Measurements from ENCODE around the gene URAD.

URAD gene

GRCh38 chr13:28001049-28001448 is 12.6 kb upstream of the URAD start:
- no peak for DNase-seq (ENCODE audit: low read depth in 2 of 2, low spot score in 1 of 2)

GRCh38 chr13:28000567-28000966 is 12.1 kb upstream of the URAD start:
- DNase-seq (ENCODE audit: low read depth in 2 of 2, low spot score in 1 of 2): no peak

- no peak for DNase-seq (ENCODE audit: low read depth in 2 of 2, low spot score in 1 of 2)
These were observed 9.5 kb upstream of the URAD start for GRCh38 chr13:27997904-27998522.

GRCh38 chr13:27991881-27992280 is 3.4 kb upstream of the URAD start:
- no peak for DNase-seq (ENCODE audit: low read depth in 2 of 2, low spot score in 1 of 2)

- DNase-seq (ENCODE audit: low read depth in 2 of 2, low spot score in 1 of 2): no peak
These were observed 2.9 kb downstream of the URAD start for GRCh38 chr13:27985600-27985999.

- DNase-seq (ENCODE audit: low read depth in 2 of 2, low spot score in 1 of 2): no peak
These were observed 6.1 kb downstream of the URAD start for GRCh38 chr13:27982361-27982760.

- no peak for DNase-seq (ENCODE audit: low read depth in 2 of 2, low spot score in 1 of 2)
These were observed 7.3 kb downstream of the URAD start for GRCh38 chr13:27981006-27981708.

GRCh38 chr13:27980280-27980998 is 8.1 kb downstream of the URAD start:
- DNase-seq (ENCODE audit: low read depth in 2 of 2, low spot score in 1 of 2): no peak

GRCh38 chr13:27979765-27980279 is 8.7 kb downstream of the URAD start:
- no peak for DNase-seq (ENCODE audit: low read depth in 2 of 2, low spot score in 1 of 2)

GRCh38 chr13:27979001-27979643 is 9.4 kb downstream of the URAD start:
- no peak for DNase-seq (ENCODE audit: low read depth in 2 of 2, low spot score in 1 of 2)

- DNase-seq (ENCODE audit: low read depth in 2 of 2, low spot score in 1 of 2): no peak
These were observed 10.1 kb downstream of the URAD start for GRCh38 chr13:27978301-27978968.

GRCh38 chr13:27977476-27978300 is 10.8 kb downstream of the URAD start:
- no peak for DNase-seq (ENCODE audit: low read depth in 2 of 2, low spot score in 1 of 2)

- DNase-seq (ENCODE audit: low read depth in 2 of 2, low spot score in 1 of 2): no peak
These were observed 12.0 kb downstream of the URAD start for GRCh38 chr13:27976362-27977091.

- no peak for DNase-seq (ENCODE audit: low read depth in 2 of 2, low spot score in 1 of 2)
These were observed 12.7 kb downstream of the URAD start for GRCh38 chr13:27975564-27976361.

- DNase-seq (ENCODE audit: low read depth in 2 of 2, low spot score in 1 of 2): no peak
These were observed 14.4 kb downstream of the URAD start for GRCh38 chr13:27973961-27974662.

- DNase-seq (ENCODE audit: low read depth in 2 of 2, low spot score in 1 of 2): no peak
These were observed 15.2 kb downstream of the URAD start for GRCh38 chr13:27973291-27973690.

- no peak for DNase-seq (ENCODE audit: low read depth in 2 of 2, low spot score in 1 of 2)
These were observed 16.0 kb downstream of the URAD start for GRCh38 chr13:27972478-27972820.

- DNase-seq (ENCODE audit: low read depth in 2 of 2, low spot score in 1 of 2): no peak
These were observed 16.6 kb downstream of the URAD start for GRCh38 chr13:27971776-27972477.

All from stimulated activated CD8-positive, alpha-beta memory T cell treated with anti-CD3 and anti-CD28 coated beads, Interleukin-4, amount 100 ng/mL, for 1 hour (primary cell).